ENCODE data around the gene AKAP8.

- TF ChIP-seq CTCF (IDR thresholded peaks at IDR 0.05; ENCODE audit: low read depth, low read length) (no peak), EZH2phosphoT487 (IDR thresholded peaks at IDR 0.05; ENCODE audit: low read depth) (no peak)
These were observed 73.8 kb downstream of the AKAP8 start for GRCh38 chr19:15305582-15306334.
